Measurements from ENCODE around the gene DLGAP1. TPM values are rescaled to one million over a fixed set of nuclear protein-coding genes. Genes with fewer than 3 reads are reported as not detected.
A peak's percentile ranks its signal among the peaks of the same experiment; 100 is the strongest.

DLGAP1 gene
- total RNA-seq, 2 experiments from 2014 or later: 0.31 to 0.36 TPM

GRCh38 chr18:3605486-3605952 is 849.6 kb downstream of the DLGAP1 start:
- H3K9me3 Mint-ChIP-seq: no peaks in the 10 kb centered on the region
- no peaks in the 10 kb centered on the region for H3K27me3 Mint-ChIP-seq
- Histone ChIP-seq H3K36me3 (ENCODE audit: insufficient read depth, low read length) (no peaks in the 10 kb centered on the region), H3K4me1 (ENCODE audit: insufficient read depth, low read length) (peaks cover 47% of the 10 kb centered on the region), H3K9me3 (ENCODE audit: control insufficient read depth in 1 of 2, insufficient read depth in 1 of 2, low read length in 2 of 2) (no peaks in the 10 kb centered on the region), H3K27ac (ENCODE audit: low read depth in 1 of 2, low read length in 2 of 2) (peak overlapping the region; percentile 38 to 58), H3K27me3 (ENCODE audit: control insufficient read depth in 1 of 2, insufficient read depth in 2 of 2, low read length in 2 of 2) (no peaks in the 10 kb centered on the region), H3K4me3 (ENCODE audit: low read length) (peak overlapping the region; percentile 47)
- intact Hi-C loops (cut with DNase I, micrococcal nuclease): no loop called here
- no peak overlapping the region for H3K4me3 Mint-ChIP-seq
- DNase-seq: peak in 1 of 14 experiments; percentile 12
- no peak for TF ChIP-seq CTCF (IDR thresholded peaks at IDR 0.05)
- H3K27ac Mint-ChIP-seq: no peak overlapping the region
- POLR2A ChIA-PET: interaction anchor here (0.7 to 6.3 kb wide), 13 partner anchors 11 to 949 kb away, joined by 3 to 185 read pairs (median 3); partner anchors contain the start of gene MYL12B
- CTCF ChIA-PET: interaction anchor here (0.7 to 2.4 kb wide), 7 partner anchors 12 to 360 kb away, joined by 3 to 16 read pairs (median 4); no protein-coding TSS in a partner anchor
- H3K36me3 Mint-ChIP-seq (ENCODE audit: low read depth): no peaks in the 10 kb centered on the region
- H3K4me1 Mint-ChIP-seq (ENCODE audit: low read depth): peaks cover 8% of the 10 kb centered on the region
- no peak for ATAC-seq (ENCODE audit: poor library complexity)

GRCh38 chr18:3604498-3605408 is 850.4 kb downstream of the DLGAP1 start:
- intact Hi-C loops (cut with DNase I, micrococcal nuclease): loop anchor here in 1 of 2 experiments (1.0 to 5.0 kb wide), 3 partner anchors 10 to 342 kb away; partner anchors contain the start of gene MYL12B
- H3K9me3 Mint-ChIP-seq: no peaks in the 10 kb centered on the region
- POLR2A ChIA-PET: interaction anchor here (0.6 to 6.3 kb wide), 18 partner anchors 10 to 950 kb away, joined by 3 to 185 read pairs (median 3); partner anchors contain the start of genes MYL12B, SMCHD1 and TGIF1

More at GRCh38 chr18:3604498-3605408, 850.4 kb downstream of the DLGAP1 start:
- Mint-ChIP-seq H3K4me1 (ENCODE audit: low read depth) (peaks cover 8% of the 10 kb centered on the region), H3K4me3 (no peak overlapping the region), H3K27ac (no peak overlapping the region), H3K27me3 (no peaks in the 10 kb centered on the region), H3K36me3 (ENCODE audit: low read depth) (no peaks in the 10 kb centered on the region)
- ATAC-seq (ENCODE audit: poor library complexity) (peak; percentile 69), DNase-seq (peak in 5 of 14 experiments; percentile 9 to 85 (median 72))
- no peak for TF ChIP-seq CTCF (IDR thresholded peaks at IDR 0.05)
- Histone ChIP-seq H3K27ac (ENCODE audit: low read depth in 1 of 2, low read length in 2 of 2) (peak overlapping the region; percentile 38 to 58), H3K4me3 (ENCODE audit: low read length) (peak overlapping the region; percentile 47), H3K36me3 (ENCODE audit: insufficient read depth, low read length) (no peaks in the 10 kb centered on the region), H3K9me3 (ENCODE audit: control insufficient read depth in 1 of 2, insufficient read depth in 1 of 2, low read length in 2 of 2) (no peaks in the 10 kb centered on the region), H3K4me1 (ENCODE audit: insufficient read depth, low read length) (peaks cover 47% of the 10 kb centered on the region), H3K27me3 (ENCODE audit: control insufficient read depth in 1 of 2, insufficient read depth in 2 of 2, low read length in 2 of 2) (no peaks in the 10 kb centered on the region)
- CTCF ChIA-PET: interaction anchor here (0.7 to 2.7 kb wide), 10 partner anchors 10 to 359 kb away, joined by 3 to 35 read pairs (median 8); no protein-coding TSS in a partner anchor

Data from CD4-positive, alpha-beta T cell (primary cell).